Osteocyte (in vitro differentiated cells): ENCODE data around the gene HOXC9. TPM values are rescaled to one million over a fixed set of nuclear protein-coding genes. Genes with fewer than 3 reads are reported as not detected.

Experiments used
- DNase-seq: peaks from one replicate; pipeline ENCODE4 v3.0.0; 2021; ENCODE audit warnings: mixed read lengths; ENCODE audit not compliant: unreplicated experiment; ENCODE audit errors: extremely low spot score
- H3K27ac Mint-ChIP-seq: one replicate; pipeline ENCODE4 v1.8.0; 2021; ENCODE audit warnings: mild to moderate bottlenecking, mixed read lengths; ENCODE audit not compliant: unreplicated experiment
- H3K27me3 Mint-ChIP-seq: one replicate; pipeline ENCODE4 v1.8.0; 2021; ENCODE audit warnings: mixed read lengths; ENCODE audit not compliant: unreplicated experiment
- H3K36me3 Mint-ChIP-seq: one replicate; pipeline ENCODE4 v1.8.0; 2021; ENCODE audit warnings: mixed read lengths; ENCODE audit not compliant: unreplicated experiment
- H3K4me1 Mint-ChIP-seq: one replicate; pipeline ENCODE4 v1.8.0; 2021; ENCODE audit warnings: mixed read lengths; ENCODE audit not compliant: unreplicated experiment
- H3K4me3 Mint-ChIP-seq: one replicate; pipeline ENCODE4 v1.8.0; 2021; ENCODE audit warnings: mild to moderate bottlenecking, moderate library complexity, mixed read lengths; ENCODE audit not compliant: unreplicated experiment
- H3K9me3 Mint-ChIP-seq: one replicate; pipeline ENCODE4 v1.8.0; 2021; ENCODE audit warnings: mixed read lengths; ENCODE audit not compliant: unreplicated experiment
- CTCF ChIP-seq: fragments of 200-600 bp; sonication (generic); IDR thresholded peaks from 2 replicates; pipeline ENCODE4 v1.5.0; 2021; ENCODE audit warnings: antibody characterized with exemption, mild to moderate bottlenecking, moderate library complexity
- total RNA-seq: library from RNA; stranded (reverse); gene quantifications from 2 replicates; pipeline ENCODE4 v1.2.1, GENCODE V29; 2021

The HOXC9 gene
- total RNA-seq, 1 donor from 2014 or later, result not detected

GRCh38 chr12:53997204-53998109 is 2.5 kb upstream of the HOXC9 start:
- Mint-ChIP-seq H3K27me3 (peaks cover 96% of the 10 kb centered on the region), H3K36me3 (peaks cover 2% of the 10 kb centered on the region), H3K9me3 (no peaks in the 10 kb centered on the region), H3K27ac (no peak overlapping the region), H3K4me1 (peaks cover 33% of the 10 kb centered on the region), H3K4me3 (no peak overlapping the region)
- no peak for DNase-seq
- TF ChIP-seq CTCF, result no peak

GRCh38 chr12:53998110-53998899 is 1.7 kb upstream of the HOXC9 start:
- Mint-ChIP-seq H3K9me3 (no peaks in the 10 kb centered on the region), H3K27me3 (peaks cover 96% of the 10 kb centered on the region), H3K36me3 (peaks cover 2% of the 10 kb centered on the region), H3K27ac (no peak overlapping the region), H3K4me1 (peaks cover 34% of the 10 kb centered on the region), H3K4me3 (no peak overlapping the region)
- DNase-seq, result no peak
- TF ChIP-seq CTCF, result no peak

- H3K27ac Mint-ChIP-seq, result no peak overlapping the region
- peaks cover 32% of the 10 kb centered on the region for H3K4me1 Mint-ChIP-seq
- no peak for DNase-seq
- H3K9me3 Mint-ChIP-seq, result no peaks in the 10 kb centered on the region
- H3K4me3 Mint-ChIP-seq, result no peak overlapping the region
- peaks cover 1% of the 10 kb centered on the region for H3K36me3 Mint-ChIP-seq
- H3K27me3 Mint-ChIP-seq, result peaks cover 96% of the 10 kb centered on the region
- no peak for TF ChIP-seq CTCF
These were observed 1.1 kb upstream of the HOXC9 start for GRCh38 chr12:53998900-53999236.

GRCh38 chr12:53999559-54000115 is 324 bp upstream of the HOXC9 start:
- Mint-ChIP-seq H3K36me3 (no peaks in the 10 kb centered on the region), H3K9me3 (no peaks in the 10 kb centered on the region), H3K4me1 (peaks cover 25% of the 10 kb centered on the region), H3K4me3 (no peak overlapping the region), H3K27me3 (peaks cover 97% of the 10 kb centered on the region), H3K27ac (no peak overlapping the region)
- no peak for TF ChIP-seq CTCF
- no peak for DNase-seq
